Measurements from ENCODE around the gene COQ4.

The COQ4 gene

DNA sequence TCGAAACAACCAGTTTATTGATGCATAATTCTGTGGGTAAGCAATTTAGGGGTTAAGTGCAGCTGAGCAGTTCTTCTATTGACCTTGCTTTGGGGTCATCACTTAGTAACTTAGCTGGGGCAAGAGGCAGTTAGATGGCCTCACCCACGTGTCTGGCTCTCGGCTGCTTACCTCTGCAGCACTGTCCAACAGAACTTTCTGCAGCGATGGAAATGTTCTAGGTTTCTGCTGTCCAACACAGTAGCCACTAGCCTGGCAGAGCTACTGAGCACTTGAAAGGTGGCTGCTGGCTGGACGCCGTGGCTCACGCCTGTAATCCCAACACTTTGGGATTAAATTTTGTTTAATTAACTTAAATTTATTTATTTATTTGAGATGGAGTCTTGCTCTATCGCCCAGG lies 35.5 kb downstream of the COQ4 start:
- no peaks in the 10 kb centered on the region for H3K9me3 ChIP-seq
- H3K36me3 ChIP-seq: peaks cover 44% of the 10 kb centered on the region
- no peak for TF ChIP-seq Cebpa-rat (IDR thresholded peaks at IDR 0.05)
- no peaks in the 10 kb centered on the region for H4K20me1 ChIP-seq
- H3K4me3 ChIP-seq: no peak overlapping the region
- H3K9ac ChIP-seq: no peak overlapping the region
- H3K27me3 ChIP-seq: no peaks in the 10 kb centered on the region
- no peak overlapping the region for H3K27ac ChIP-seq
- no peak overlapping the region for H3K4me2 ChIP-seq
- H3K4me1 ChIP-seq: peaks cover 17% of the 10 kb centered on the region

DNA sequence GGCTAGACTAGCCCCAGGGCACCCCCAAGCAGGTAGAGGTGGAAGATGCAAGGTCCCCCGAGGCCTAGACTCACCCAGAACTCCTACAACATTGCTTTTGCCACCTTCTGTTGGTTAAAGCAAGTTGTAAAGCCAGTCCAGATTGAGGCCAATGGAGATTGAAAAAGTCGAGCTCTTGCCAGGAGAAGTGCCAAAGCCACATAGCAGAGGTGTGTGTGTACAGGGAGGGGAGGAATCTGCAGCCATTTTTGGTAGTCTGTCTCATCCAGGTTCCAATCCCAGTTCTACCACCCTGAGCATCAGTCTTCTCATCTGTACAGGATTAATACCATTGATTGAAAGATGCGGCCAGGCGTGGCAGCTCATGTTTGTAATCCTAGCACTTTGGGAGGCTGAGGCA lies 36.2 kb downstream of the COQ4 start:
- no peak overlapping the region for H3K27ac ChIP-seq
- no peaks in the 10 kb centered on the region for H3K27me3 ChIP-seq
- no peak for TF ChIP-seq Cebpa-rat (IDR thresholded peaks at IDR 0.05)
- H3K4me3 ChIP-seq: no peak overlapping the region
- no peaks in the 10 kb centered on the region for H4K20me1 ChIP-seq
- peaks cover 24% of the 10 kb centered on the region for H3K4me1 ChIP-seq
- peaks cover 40% of the 10 kb centered on the region for H3K36me3 ChIP-seq
- no peaks in the 10 kb centered on the region for H3K9me3 ChIP-seq
- H3K4me2 ChIP-seq: no peak overlapping the region
- H3K9ac ChIP-seq: no peak overlapping the region

DNA sequence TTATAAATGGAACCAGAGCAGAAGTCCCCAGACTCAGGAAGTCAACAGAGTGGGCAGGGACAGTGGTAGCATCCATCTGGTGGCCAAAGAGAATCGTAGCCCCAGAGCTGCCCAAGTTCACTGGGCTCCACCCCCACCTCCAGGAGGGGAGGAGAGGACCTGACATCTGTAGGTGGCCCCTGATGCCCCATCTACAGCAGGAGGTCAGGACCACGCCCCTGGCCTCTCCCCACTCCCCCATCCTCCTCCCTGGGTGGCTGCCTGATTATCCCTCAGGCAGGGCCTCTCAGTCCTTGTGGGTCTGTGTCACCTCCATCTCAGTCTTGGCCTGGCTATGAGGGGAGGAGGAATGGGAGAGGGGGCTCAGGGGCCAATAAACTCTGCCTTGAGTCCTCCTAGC lies 38.2 kb downstream of the COQ4 start:
- no peak overlapping the region for H3K4me3 ChIP-seq
- H3K9me3 ChIP-seq: no peaks in the 10 kb centered on the region
- H3K9ac ChIP-seq: 0 out of 2 replicates have a peak overlapping the region, but pooled peaks have one; percentile 12
- peaks cover 23% of the 10 kb centered on the region for H3K36me3 ChIP-seq
- H3K27ac ChIP-seq: no peak overlapping the region
- peaks cover 44% of the 10 kb centered on the region for H3K4me1 ChIP-seq
- H3K4me2 ChIP-seq: no peak overlapping the region
- H3K27me3 ChIP-seq: no peaks in the 10 kb centered on the region
- TF ChIP-seq Cebpa-rat (IDR thresholded peaks at IDR 0.05): no peak
- H4K20me1 ChIP-seq: no peaks in the 10 kb centered on the region

DNA sequence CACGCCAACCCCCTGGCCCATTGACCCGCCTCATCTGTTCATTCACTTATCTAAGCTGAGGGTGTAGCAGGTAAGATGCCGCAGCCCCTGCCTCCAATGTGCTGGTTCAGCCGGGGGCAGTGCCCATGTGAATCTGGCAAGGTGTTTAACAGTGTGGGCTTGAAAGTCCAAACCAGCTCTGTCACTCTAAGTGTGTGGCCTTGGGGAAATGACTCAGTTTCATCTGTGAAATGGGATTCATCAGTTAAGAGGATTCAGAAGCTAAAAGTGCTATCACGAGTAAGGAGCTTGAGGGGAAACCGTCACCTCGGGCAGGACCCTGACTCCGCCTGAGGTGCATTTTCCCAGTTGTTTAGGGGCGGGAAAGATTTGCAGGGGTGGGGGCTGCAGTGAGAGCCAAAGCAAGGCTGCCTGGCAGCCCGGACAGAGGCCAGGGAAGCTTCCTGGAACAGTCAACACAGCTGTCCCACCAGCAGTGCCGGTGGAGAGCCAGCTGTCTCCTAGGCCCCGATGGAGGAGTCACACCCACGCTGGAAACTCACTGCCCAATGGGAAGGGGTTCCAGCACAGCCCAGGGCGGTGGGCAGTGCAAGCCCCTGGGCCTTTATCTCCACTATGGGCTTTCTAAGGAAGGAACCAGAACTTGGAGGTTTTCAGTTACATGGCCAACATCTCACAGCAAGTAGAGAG lies 38.8 kb downstream of the COQ4 start:
- peak overlapping the region; percentile 61; the same call in 1 of the 2 replicates for H3K4me3 ChIP-seq
- H3K27ac ChIP-seq: peak overlapping the region; percentile 43; the same call in 1 of the 2 replicates
- H3K9ac ChIP-seq: peak overlapping the region; percentile 60
- peaks cover 16% of the 10 kb centered on the region for H3K36me3 ChIP-seq
- H3K9me3 ChIP-seq: no peaks in the 10 kb centered on the region
- no peaks in the 10 kb centered on the region for H3K27me3 ChIP-seq
- peak overlapping the region; percentile 88 for H3K4me2 ChIP-seq
- no peaks in the 10 kb centered on the region for H4K20me1 ChIP-seq
- TF ChIP-seq Cebpa-rat (IDR thresholded peaks at IDR 0.05): no peak
- peaks cover 46% of the 10 kb centered on the region for H3K4me1 ChIP-seq

DNA sequence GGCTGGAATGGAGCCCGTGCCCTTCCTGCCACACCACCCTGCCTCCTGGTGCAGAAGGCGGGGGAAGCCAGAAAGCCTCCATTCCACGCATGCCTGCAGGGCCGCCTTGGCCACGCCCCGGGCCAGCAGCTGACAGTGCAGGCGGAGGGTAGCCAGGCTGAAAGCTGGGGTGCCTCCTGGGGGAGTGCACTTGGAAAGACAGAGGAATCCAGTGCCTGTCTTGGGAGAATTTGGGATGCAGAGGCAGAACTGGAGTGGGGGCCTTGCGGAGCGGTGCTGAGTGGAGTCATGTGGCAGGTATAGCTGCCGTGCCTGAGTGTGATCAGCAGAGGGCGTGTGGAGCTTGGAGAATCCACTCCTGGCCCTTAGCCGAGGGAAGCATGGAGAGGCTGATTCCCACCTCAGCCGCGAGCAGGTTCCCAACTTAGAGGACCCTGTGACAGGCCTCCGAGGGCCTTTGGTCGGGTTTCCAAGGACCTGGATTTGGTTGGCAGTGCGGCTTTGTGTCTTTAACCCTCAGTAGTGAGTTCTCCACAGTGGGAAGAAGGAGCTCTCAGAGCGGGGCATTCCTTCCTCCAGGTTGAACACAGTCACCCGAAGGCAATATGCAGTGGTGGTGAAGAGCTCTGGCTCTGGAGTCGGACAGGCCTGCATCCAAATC lies 39.5 kb downstream of the COQ4 start:
- Histone ChIP-seq H3K9ac (peak overlapping the region; percentile 60), H3K9me3 (no peaks in the 10 kb centered on the region), H3K4me2 (peak overlapping the region; percentile 88), H3K27me3 (no peaks in the 10 kb centered on the region), H4K20me1 (no peaks in the 10 kb centered on the region), H3K36me3 (peaks cover 14% of the 10 kb centered on the region; the same call in 1 of the 2 replicates), H3K4me1 (peaks cover 46% of the 10 kb centered on the region), H3K4me3 (peak overlapping the region; percentile 61), H3K27ac (peak overlapping the region; percentile 43; the same call in 1 of the 2 replicates)
- TF ChIP-seq Cebpa-rat (IDR thresholded peaks at IDR 0.05): no peak

DNA sequence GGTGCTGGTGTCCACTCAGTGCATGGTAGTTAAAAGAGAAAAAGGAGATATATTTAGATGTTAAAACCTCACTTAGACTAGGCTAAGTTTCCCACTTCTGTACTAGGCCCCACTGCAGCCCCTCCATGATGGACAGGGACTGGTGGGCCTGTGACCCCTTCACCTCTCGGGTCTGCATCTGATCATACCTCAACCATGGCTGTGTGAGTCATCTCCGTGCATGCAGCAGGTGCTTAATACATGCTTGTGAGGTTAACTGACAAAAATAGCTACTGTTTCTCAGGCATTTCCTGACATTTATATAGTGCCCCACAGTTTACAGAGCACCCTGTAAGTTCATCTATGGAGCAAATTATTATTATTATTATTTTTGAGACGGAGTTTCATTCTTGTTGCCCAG lies 40.1 kb downstream of the COQ4 start:
- Histone ChIP-seq H3K9ac (no peak overlapping the region), H3K4me2 (0 out of 2 replicates have a peak overlapping the region, but pooled peaks have one; percentile 88), H3K4me3 (no peak overlapping the region), H3K4me1 (peaks cover 46% of the 10 kb centered on the region), H4K20me1 (no peaks in the 10 kb centered on the region), H3K9me3 (no peaks in the 10 kb centered on the region), H3K27me3 (no peaks in the 10 kb centered on the region), H3K27ac (no peak overlapping the region), H3K36me3 (peaks cover 7% of the 10 kb centered on the region; the same call in 1 of the 2 replicates)
- no peak for TF ChIP-seq Cebpa-rat (IDR thresholded peaks at IDR 0.05)

DNA sequence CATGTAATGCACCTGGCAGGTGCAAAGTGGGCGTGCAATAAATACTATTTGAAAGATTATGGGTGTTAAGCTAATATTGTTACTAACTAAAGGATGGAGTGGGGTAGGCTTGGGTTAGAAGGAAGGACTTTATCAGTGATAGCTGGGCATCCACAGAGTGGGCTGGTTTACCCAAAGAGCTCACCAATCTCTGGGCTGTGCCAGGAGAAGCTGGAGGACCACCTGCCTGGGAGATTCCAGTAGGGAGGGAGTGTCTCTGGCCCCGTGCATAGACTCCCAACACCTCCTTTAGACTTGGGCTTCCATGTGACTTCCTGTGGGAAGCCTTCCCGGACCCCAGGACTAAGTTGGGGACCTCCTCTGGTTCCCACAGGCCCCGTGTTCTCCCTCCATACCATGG lies 42.9 kb downstream of the COQ4 start:
- no peaks in the 10 kb centered on the region for H4K20me1 ChIP-seq
- no peaks in the 10 kb centered on the region for H3K9me3 ChIP-seq
- peaks cover 54% of the 10 kb centered on the region for H3K4me1 ChIP-seq
- H3K9ac ChIP-seq: peak overlapping the region; percentile 86
- no peak for TF ChIP-seq Cebpa-rat (IDR thresholded peaks at IDR 0.05)
- H3K4me2 ChIP-seq: peak overlapping the region; percentile 91
- H3K4me3 ChIP-seq: peak overlapping the region; percentile 63
- no peaks in the 10 kb centered on the region for H3K36me3 ChIP-seq
- H3K27ac ChIP-seq: peak overlapping the region; percentile 96
- H3K27me3 ChIP-seq: no peaks in the 10 kb centered on the region

DNA sequence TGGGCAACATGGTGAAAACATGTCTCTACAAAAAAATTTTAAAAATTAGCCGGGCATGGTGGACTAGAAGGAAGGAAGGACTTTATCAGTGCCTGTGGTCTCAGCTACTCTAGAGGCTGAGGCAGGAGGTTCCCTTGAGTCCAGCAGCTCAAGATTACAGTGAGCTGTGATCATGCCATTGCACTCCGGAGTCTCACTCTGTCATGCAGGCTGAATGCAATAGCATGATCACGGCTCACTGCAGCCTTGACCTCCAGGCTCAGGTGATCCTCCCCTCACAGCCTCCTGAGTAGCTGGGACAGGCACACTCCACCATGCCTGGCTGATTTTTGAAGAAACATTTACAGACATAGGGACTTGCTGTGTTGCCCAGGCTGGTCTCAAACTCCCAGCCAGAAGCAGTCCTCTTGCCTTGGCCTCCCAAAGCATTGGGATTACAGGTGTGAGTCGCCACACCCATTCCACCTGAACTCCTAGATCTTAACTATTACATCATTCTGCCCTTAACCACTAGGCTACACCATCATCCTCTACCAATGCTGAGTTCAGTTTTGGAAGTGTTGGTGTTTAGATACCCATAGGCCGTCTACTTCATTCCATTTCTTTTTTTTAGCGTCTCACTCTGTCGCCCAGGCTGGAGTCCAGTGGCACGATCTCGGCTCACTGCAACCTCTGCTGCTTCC lies 46.5 kb downstream of the COQ4 start:
- H3K27me3 ChIP-seq: no peaks in the 10 kb centered on the region
- no peaks in the 10 kb centered on the region for H3K9me3 ChIP-seq
- H3K9ac ChIP-seq: no peak overlapping the region
- no peak overlapping the region for H3K4me2 ChIP-seq
- H3K36me3 ChIP-seq: peaks cover 18% of the 10 kb centered on the region
- H3K27ac ChIP-seq: no peak overlapping the region
- H4K20me1 ChIP-seq: no peaks in the 10 kb centered on the region; the same call in 1 of the 2 replicates
- TF ChIP-seq Cebpa-rat (IDR thresholded peaks at IDR 0.05): no peak
- no peak overlapping the region for H3K4me3 ChIP-seq
- peaks cover 40% of the 10 kb centered on the region for H3K4me1 ChIP-seq

DNA sequence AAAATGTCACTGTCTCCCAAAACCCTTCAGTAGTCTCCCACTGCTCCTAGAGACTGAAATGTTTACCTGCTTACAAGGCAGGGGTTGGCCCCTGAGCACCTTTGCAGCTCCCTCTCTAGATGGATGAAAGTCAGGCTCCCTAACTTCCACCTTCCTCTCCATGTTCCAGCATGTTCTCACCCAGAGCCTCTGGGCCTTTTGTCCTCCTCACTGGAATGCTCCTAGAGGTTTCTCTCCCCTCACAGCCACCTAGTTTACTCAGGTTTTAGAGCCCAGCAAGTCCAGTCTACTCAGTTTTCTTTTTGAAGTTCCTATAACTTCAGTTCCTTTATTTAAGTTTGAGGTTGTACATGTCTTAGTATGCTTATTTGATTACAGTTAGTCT lies 47.7 kb downstream of the COQ4 start:
- H3K9ac ChIP-seq: peak overlapping the region; percentile 87
- H3K4me2 ChIP-seq: peak overlapping the region; percentile 93
- no peak for TF ChIP-seq Cebpa-rat (IDR thresholded peaks at IDR 0.05)
- H3K4me1 ChIP-seq: peaks cover 28% of the 10 kb centered on the region
- peaks cover 30% of the 10 kb centered on the region for H3K36me3 ChIP-seq
- H4K20me1 ChIP-seq: peaks cover 10% of the 10 kb centered on the region
- H3K9me3 ChIP-seq: no peaks in the 10 kb centered on the region
- H3K27me3 ChIP-seq: no peaks in the 10 kb centered on the region
- H3K27ac ChIP-seq: peak overlapping the region; percentile 79
- H3K4me3 ChIP-seq: peak overlapping the region; percentile 86

All from BLaER1 (cell line).